GM12891 (cell line): ENCODE measurements around the gene RABEP1.

ENCODE experiments used
- PAX5 ChIP-seq: IDR thresholded peaks from 2 replicates; pipeline ENCODE4 v1.6.1; 2011; ENCODE audit warnings: low read length, moderate library complexity, mild to moderate bottlenecking; ENCODE audit not compliant: insufficient read depth, severe bottlenecking
- POLR2A ChIP-seq: IDR thresholded peaks from 2 replicates; pipeline ENCODE4 v1.6.1; 2011; ENCODE audit warnings: low read depth, low read length, control low read depth
- POLR2AphosphoS5 ChIP-seq: IDR thresholded peaks from 2 replicates; pipeline ENCODE4 v1.6.1; 2011; ENCODE audit warnings: low read depth, low read length, control low read depth
- SPI1 ChIP-seq: IDR thresholded peaks from 2 replicates; pipeline ENCODE4 v1.6.1; 2011; ENCODE audit warnings: low read depth, low read length, control low read depth
- TAF1 ChIP-seq: IDR thresholded peaks from 2 replicates; pipeline ENCODE4 v1.6.1; 2011; ENCODE audit warnings: low read depth, low read length, control low read depth

GRCh38 chr17:5254414-5254813, 27.7 kb upstream of the RABEP1 start:
- TF ChIP-seq TAF1, result no peak
- no peak for TF ChIP-seq POLR2A
- TF ChIP-seq POLR2AphosphoS5, result no peak
- no peak for TF ChIP-seq SPI1
- no peak for TF ChIP-seq PAX5
